SU-DHL-6 (cell line): Measurements from ENCODE around the gene FGF9.
A peak's percentile ranks its signal among the peaks of the same experiment; 100 is the strongest.

Source experiments
- CTCF ChIP-seq: fragments of 200-600 bp; sonication (generic); IDR thresholded peaks from one replicate; pipeline ENCODE4 v1.5.1; 2017; ENCODE audit warnings: antibody characterized with exemption, mild to moderate bottlenecking, low read length, moderate library complexity; ENCODE audit not compliant: insufficient read depth, poor library complexity, severe bottlenecking
- EZH2phosphoT487 ChIP-seq: fragments of 200-600 bp; sonication (generic), shearing (Covaris generic); conservative IDR thresholded peaks from 2 replicates; pipeline ENCODE4 v1.6.1; 2018; ENCODE audit warnings: mild to moderate bottlenecking, antibody characterized with exemption, low read length, moderate library complexity, mixed read lengths

GRCh38 chr13:21638319-21639282, 32.3 kb upstream of the FGF9 start:
- peak; percentile 63 for TF ChIP-seq CTCF
- no peak for TF ChIP-seq EZH2phosphoT487
